Stimulated activated naive CD4-positive, alpha-beta T cell (primary cell): ENCODE data around the gene NME8.

Source experiments
- DNase-seq, 6 experiments: peaks; one replicate each; lab custom pipeline; 2025; lab: John Stamatoyannopoulos, UW

NME8 gene

DNA sequence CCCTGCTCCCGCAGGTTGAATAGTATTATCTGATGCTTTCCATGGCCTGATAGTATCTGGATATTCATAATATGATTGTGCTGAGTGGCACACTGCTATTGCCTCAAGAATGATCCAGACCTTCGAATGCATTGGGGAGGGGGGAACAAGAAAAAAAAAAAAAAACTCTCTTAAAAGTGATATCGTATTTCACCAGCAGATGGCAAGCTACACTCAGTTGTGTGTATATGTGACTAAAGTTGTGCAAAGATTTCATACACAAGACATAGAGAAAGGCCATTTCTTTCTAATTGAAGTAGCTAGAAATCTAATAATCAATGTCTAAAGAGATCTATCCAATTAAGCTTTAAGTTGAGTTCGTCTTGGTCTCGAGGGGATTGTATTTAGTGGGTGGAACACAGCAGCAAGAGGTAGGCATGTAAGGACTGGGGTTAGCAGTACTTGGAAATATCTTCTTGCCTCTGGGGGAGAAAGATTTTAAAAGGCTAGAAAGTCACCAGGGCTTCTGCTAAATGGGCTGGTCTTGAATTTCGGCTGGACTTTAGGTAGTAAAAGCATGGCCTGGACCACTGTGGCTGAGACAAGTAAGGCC is 52.9 kb downstream of the NME8 start:
- DNase-seq = no peak

DNA sequence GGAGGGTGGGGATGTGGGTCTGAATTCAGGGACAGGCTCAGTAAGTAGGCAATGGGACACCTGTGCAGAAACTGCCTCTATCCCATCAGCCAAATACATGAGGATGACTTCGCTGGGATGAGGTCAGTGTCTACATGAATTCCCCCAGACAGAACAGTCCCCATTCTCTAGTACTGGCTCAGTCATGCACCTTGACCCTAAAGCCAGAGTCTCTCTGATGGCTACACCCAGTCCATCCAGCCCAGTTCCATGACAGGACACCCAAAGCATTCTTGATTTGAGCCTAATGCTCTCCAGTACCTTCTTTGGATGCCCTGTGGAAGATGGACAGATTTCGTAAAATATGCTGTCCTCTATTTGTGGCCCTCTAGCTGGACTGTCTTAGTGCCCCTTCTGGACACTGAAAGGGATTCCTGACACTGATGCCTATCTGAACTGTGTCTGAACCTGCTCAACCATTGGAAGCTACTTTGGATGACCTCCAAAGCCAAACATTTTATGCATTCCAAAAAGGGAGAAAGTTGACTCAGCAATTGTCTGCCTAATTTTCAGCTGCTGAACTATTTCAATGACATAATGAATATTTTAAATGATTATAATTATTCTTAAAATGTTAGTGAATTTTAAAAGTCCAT is 53.6 kb downstream of the NME8 start:
- no peak for DNase-seq

DNA sequence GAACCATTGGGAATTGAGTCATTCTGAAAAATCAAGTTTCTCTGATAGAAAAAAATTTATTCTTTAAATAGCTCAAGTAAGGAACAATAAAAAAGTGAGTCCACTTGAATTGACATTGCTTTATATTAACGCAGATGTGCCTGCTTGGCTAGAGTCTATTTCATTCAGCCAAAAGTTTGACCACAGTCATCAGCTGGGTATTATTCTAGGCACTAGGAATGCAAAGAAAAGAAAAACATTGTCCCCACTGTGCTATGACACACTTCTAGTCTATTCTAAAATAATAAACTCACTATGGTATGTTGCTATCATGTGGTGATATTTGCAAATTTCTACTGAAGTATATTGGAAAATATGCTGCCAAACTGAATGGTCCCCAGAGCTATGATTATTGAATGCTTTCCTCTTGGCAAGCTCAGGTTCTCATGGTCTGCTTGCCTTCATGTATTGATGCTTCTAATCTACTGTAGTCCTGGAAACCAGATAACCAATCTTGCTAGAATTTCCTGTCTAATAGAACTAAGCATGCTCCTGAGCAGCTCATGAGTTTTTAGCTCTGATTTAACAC is 59.9 kb downstream of the NME8 start:
- DNase-seq = no peak

DNA sequence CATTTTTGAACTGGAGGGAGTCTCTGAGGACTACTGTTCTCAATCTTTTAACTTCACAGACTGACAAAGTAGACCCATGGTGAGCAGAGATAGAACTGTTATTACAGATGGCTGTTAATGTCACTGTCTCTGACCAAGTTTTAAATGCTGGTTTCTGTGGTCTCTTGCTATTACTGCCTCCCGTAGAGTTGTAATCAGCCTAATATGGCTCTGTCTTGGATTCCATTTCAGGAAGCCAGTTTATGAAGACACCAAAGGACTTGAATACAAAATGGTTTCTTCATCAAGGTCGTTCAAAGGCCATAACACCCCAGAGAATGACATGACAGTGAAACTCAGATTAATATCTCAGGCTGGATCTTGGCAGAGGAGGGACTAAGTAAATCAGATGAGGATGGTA is 64.4 kb downstream of the NME8 start:
- DNase-seq = no peak

DNA sequence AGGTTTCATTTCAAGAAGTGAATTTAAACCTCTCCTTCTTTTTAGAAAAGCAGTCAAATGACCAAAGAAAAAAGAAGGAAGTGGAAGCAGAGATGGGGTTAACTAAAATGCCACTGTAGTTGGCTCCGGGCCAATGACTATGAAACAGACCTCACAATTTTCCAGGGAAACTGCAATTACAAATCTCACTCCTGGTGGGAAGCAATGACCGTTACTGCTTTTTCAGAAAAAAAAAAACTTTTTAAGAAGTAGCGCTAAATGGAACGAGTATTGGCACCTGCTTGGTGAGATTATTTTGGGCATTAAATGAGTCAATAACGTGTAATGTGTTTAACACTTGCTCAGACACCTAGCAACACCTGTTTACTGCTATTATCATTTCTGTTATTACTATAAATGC is 67.0 kb downstream of the NME8 start:
- DNase-seq = no peak

DNA sequence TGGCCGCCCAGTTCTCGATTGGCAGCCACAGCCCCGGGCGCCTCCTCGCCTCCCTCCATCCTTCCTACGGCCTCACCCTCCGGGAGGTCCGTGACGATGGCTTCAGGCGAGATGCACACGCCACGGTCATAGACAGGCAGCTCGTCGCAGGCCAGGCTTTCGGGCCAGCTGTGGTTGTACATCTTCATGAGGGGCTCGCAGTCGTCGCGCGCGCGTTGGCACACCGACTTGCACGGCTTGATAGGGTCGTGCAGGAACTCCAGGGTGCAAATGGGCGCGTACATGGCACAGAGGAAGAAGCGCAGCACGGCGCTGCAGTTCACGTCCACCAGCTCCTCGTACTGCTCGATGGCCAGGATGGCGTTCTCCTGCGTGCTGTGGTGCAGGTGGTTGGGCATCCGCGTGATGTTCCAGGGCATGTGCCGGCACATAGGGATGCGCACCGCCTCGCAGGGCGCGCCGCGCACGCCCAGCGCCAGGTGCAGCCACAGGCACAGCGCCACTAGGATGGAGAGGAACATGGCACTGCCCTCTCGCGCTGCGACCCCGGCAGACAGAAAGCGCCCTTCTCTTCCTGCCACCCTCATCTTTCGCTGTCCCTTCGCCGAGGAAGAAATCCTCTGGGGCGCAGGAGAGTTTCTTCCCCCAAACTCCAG is 67.7 kb downstream of the NME8 start:
- DNase-seq = no peak

DNA sequence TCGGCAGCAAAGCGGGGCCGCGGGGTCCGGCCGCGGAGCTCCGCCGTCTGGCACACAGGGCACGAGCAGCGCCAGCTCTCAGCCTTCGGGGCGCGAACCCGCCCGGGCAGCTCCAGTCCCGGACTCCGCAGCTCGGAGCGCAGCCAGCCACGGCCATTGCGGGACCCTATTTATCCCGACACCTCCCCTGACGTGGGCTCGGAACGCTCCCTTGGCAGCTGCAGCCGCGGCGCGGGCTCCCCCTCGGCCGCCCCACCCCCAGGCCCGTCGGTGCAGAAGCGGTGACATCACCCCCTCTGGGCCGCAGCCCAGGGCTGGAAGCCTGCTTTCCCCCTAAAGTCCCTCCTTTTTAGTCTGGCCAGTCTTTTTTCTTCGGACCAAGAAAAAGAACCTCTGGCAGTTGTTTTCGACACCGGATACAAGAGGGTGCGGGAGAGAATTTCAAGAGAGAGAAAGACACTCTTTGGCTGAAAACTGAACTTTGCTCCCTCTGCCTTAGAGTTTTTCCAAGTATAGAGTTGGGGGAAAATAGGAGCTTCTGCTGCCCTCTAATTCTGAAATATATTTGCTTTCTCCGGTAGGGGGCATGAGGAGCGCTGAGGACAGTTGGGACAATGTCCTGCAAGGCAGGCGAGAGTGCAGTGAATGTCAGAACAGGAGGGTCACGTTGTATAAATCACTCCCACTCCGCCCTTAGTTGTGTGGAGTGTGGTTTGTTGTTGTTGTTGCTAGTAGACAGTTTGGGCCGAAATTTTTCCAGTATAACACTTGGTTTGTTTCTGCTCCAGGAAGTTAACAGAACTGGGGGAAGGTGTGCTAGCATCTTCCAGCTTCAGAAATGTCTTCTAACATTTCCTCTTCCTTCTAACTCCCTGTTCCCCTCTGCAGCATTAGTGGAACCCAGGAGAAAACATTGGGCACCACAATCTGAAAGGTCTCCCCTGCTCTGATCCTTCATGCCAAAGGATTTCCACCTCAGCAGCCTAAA is 68.6 kb downstream of the NME8 start, which contains the start of gene SFRP4:
Gene SFRP4, minus strand, starts transcription at position 145 of the 988 bp plus-strand sequence. CDS start 280 bp downstream, outside the sequence.
- DNase-seq = no peak

DNA sequence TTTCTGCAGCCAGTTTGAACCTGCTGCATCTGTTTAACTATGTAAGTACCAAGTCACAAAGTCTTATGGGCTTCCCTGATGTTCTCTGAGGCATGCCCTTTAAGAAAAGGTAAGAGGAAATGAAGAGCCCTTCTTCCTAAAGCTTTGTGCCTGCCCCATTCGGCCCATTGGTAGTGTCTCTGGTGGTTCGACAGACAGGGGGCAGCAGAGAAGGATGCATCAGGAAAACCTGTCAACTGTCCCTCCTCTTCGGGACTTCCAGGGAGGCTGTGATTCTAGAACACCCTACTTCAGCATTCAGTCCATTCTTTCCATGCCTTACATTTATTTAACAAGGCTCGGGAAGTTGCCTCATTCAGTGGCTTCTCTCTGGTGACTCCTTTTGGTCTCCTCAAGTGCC is 70.1 kb downstream of the NME8 start:
- DNase-seq = no peak

DNA sequence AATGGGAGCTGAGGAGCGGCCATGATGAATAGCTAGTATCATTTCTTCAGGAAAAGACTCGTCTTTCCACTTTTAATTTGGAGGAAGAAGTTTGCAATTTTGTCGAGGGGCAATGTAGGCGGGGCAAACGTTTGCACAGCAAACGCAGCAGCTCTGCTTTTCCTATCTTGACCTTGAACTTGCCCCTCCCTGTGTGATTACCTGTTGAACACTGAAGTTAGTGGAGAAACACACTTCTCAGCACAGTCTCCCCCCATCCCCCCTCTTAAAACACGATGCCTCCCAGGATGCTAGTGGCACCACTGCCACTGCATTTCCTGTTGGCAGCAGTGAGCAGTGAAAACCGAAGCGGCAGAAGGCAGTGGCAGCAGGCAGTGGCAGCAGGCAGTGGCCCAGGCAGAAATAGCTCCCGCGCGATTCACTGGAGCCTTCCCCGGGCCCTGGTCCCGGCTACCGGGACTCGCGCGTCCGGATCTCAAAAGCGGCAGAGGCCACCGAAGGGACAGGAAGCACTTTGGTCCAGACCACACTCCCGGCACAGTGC is 72.0 kb downstream of the NME8 start, which contains the start of gene EPDR1:
Gene EPDR1, plus strand, starts transcription at position 336 of the 544 bp plus-strand sequence. CDS start 300 bp downstream, outside the sequence.
- peak in 2 of 6 experiments; percentile 8 to 20 for DNase-seq

DNA sequence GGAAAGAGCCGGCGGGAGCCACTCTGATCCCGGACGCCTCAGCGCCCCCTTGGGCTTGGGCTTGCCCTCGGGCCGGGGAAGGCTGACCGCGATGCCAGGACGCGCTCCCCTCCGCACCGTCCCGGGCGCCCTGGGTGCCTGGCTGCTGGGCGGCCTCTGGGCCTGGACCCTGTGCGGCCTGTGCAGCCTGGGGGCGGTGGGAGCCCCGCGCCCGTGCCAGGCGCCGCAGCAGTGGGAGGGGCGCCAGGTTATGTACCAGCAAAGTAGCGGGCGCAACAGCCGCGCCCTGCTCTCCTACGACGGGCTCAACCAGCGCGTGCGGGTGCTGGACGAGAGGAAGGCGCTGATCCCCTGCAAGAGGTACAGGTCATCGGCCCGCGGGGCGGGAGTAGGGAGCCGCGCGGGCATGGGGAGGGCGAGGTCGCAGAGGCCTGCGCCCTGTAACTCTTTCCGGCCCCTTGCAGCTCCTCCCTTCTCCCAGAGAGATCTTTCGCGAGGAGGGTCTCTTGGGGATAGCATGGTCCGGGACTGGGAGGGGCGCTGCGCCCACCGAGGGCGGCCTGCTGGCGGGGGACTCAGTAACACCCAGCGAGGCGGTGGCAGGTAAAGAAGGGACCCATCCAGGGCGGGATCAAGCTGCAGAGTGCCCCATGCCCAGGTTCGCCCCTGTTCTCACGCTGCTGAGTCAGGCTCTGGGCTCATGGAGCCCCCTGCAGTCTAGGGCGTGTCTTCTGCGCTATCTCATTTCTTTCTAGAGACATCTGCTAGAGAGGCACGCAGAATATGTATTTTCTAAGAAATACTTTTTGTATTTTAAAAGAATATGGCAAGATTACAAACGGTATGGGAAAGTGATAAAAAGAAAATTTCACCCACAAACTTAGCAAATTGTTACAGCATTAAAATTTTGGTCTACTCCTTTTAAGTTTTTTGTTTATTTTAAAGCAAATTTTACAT is 72.7 kb downstream of the NME8 start:
- peak in 1 of 6 experiments; percentile 13 for DNase-seq

DNA sequence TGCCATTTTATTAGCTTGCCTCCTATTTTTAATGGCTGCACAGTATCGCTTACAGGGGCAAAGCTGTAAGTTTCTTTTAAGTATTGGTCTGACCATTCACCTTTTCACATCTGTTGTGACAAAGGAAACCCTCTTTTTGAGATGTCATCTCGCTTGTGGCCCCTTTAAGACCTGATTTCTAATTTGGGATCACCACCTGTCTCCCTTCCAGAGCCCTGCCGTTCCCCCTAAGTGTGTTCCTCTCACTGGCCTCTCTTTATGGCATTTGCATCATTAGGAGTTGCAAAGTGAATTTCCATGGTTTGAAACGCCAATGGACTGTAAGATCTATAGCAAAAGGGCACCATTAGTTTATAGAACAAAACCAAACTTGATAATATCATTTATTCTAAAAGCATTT is 73.5 kb downstream of the NME8 start:
- DNase-seq = no peak

DNA sequence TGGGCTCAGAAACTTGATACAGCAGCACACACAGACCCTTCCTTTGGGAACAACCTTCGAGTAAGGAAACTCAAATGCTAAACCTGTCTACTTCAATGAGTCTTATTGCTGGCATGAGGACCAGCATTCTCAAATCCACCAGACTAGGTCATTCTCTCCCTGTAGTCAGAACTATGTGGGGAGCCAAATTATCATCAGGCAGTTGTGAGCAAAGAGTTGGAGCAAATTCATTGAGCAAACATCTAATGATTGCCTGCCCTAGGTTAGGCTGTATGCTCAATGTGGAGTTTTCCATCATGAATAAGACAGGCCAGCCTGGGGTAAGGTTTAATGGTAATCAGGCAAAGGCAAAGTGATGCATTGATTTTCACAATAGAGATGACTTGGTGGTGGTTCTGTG is 75.6 kb downstream of the NME8 start:
- no peak for DNase-seq

DNA sequence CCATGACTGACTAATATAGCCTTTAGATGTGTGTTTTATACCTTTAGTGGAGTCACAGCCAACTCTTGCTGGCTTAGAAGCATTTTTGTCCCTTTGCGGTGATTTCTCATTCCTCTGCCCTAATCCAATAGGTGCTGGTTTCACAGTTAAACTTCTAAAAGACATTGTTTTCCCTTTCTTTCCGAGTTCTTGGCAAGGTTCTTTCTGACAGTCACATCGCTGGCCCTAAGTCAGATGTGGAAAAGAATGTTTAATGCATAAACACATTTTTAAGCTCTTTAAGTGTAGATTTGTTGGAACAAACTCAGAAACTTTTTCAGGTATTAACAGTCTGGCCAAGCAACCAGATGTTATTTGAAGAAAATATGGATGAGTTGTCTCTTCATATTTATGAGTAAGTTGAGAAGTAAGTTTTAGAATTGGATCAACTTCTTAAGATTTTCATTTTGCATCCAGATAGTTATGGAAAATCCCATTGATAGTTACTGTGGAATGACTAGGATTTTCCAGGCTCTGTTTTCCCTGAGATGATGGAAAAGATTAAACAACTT is 76.2 kb downstream of the NME8 start:
- no peak for DNase-seq

DNA sequence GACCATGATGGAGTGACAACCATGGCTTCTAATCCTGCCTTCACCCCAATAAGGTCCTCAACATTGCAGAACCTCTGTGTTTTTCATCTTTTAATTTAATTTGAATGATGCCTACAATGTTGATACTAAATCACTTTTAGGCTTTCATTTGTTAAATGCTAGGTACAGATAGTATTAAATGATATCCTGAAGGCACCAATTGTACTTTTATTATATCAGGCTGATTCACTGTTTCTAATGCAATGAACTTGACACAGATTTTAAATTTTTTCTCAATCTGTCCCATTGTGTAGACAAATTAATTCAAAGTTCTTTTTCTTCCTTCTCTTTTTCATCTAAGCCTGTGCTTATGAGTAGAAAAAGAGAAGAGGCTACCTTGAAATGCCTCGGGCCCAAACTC is 77.2 kb downstream of the NME8 start:
- DNase-seq = no peak

DNA sequence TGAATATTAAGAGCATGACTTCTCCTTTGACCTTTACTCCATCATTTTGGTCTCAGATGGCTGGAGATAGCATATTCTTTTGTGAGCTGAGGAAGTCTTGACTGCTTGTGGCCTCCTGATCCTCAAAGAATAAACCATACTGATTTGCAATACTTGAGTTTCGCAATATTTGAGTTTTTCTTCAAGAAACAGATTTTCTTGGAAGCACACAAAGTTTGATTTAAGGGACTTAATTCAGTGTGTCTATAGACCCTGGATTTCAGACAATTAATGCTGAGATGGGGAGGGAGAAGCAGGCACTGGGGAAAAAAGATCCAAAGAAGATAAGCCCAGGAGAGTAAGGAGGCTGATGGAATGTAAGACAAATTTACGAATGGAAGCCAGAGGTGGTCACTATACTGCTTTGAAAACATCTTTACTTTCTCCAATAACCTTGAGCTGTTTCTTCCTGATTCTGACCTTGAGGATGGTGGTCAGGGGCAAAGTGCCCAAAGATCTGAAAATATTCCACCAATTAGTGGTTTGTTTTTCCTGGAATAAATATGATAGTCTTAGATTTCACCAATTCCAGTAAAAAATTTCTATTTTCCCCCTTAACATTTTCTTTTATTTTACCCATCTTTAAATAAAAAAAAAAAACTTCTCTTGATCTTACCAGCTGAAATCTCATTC is 79.5 kb downstream of the NME8 start:
- DNase-seq = no peak

DNA sequence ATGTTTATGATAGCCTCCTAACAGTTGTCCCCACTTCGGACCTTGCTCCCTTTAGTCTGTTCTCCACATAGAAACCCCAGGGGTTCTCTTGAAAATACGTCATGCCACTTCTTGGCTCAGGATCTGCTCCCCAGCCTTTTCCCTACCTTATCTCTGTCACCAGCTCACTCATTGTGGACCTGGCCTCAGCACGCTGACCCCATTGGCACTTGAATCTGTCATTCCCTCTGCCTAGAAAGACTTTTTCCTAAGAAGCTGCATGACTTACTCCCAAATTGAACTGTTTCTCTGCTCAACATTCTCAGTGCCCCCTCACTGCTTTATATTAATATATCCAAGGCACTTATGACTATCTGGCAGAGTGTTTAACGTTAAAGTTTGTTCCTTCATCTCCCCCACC is 80.5 kb downstream of the NME8 start:
- no peak for DNase-seq

DNA sequence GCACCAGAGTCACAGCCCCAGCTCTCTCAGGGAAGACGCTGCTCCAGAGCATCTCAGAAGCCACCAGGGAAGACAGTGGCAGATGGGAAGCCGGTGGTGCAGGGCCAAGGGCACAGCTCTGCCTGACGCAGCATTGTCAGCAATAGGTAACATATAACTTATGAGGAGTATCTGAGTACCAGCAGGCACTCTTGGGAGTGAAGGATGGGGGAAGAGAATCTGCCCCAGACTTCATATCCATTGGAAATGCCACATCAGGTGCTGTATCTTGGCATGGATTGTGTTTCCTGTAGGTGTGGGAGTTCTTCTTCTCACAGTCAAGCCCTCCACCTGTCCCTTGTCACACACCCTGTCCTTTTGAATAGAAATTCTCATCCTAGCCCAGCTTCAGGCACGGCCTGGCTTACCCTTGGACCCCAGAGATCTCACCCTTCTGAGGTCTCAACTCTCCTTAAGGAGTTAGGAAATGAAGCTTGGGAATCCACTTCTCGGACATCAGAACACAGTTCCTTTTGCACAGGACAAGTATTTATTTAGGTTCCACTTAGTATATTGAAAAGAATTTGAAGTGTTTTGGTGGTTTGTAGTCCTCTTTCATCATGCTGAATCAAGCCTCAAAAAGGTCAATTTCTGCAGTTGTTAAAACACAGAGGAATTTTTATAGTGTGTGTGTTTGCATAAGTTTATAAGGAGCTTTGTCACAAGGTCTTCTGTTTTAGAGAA is 82.0 kb downstream of the NME8 start:
- no peak for DNase-seq

DNA sequence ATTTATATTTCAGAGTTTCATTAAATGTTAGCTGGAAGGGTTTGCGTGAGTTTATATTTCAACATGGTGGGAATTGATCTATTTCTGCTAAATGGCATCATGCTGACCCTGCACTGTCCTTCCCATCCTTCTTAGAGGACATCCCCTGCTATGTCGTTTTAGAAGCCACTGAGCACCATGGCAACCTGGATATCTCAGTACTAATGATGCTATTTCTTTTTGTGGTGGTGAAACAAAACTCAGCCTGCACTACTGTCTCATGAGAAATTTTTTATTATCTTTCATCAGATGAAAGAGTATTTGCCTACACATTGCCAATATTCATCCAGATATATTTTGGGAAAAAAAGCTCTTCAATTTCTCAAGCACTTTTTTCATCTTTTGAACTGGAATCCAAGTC is 84.1 kb downstream of the NME8 start:
- no peak for DNase-seq
